Measurements from ENCODE around the gene SLCO4A1.

SLCO4A1 gene

DNA sequence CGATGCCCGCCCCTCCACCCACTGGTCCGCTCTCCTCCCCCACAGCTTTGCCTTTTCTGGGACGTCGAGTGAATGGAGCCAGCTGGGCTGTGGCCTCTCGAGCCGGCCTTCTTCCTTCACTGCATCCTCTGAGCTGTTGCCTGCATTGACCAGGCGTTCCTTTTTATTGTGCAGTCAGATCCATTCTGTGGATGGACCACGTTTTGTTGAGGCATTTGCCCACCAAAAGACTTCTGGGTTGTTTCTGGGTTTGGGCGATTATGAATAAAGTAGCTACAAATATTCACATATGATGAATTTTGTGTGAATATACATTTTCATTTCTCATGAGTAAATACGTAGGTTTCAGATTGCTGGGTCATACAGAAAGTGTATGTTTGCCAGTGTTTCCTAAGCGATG lies 76.2 kb downstream of the SLCO4A1 start:
- DNase-seq: no peak

DNA sequence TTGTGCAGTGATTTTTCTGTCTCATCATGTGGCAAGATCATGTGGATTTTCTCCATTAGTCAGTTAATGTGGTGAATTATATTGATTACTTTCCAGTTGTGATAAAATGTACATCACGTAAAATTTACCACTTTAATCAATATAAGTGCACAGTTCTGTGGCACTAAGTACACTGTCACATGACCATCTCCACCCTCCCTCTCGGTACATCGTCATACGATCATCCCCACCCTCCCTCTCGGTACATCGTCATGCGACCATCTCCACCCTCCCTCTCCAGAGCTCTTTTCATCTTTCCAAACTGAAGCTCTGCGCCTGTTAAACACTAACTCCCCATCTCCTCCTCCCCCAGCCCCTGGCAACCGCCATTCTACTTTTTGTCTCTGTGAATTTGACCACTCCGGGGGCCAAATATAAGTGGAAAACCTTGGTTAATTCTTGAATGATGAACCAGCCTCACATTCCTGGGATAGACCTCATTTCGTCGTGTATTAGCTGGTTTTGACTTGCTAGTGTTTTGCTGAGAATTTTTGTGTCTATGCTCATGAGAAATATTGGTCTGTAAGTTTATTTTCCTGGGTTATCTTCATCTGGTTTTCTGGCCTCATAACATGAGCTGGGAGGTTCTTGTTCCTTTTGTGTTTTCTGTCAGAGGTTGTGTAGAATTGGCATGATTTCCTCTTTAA lies 77.1 kb downstream of the SLCO4A1 start:
- no peak for DNase-seq

Data from NCI-H524 (cell line).